Keratinocyte (primary cell): Measurements from ENCODE around the gene WDR89. TPM values are rescaled to one million over a fixed set of nuclear protein-coding genes. Genes with fewer than 3 reads are reported as not detected.

ENCODE experiments used
- DNase-seq: peaks from one replicate; pipeline ENCODE4 v3.0.0-alpha.2; 2011; ENCODE audit warnings: low read depth, missing footprints, low spot score
- FAIRE-seq: peaks from 2 replicates; lab custom pipeline; 2011; peaks lifted over from hg19 to GRCh38; lab: Jason Lieb, UNC
- H2AFZ ChIP-seq: 2 replicates; pipeline ENCODE4 v1.6.0; 2012; ENCODE audit warnings: low read length, control low read depth, inconsistent platforms; ENCODE audit not compliant: control insufficient read depth
- H3K27ac ChIP-seq: 2 replicates; pipeline ENCODE4 v1.5.1; 2011; ENCODE audit warnings: low read length; ENCODE audit not compliant: control insufficient read depth, insufficient read depth
- H3K27me3 ChIP-seq: 3 replicates; pipeline ENCODE4 v1.6.0; 2011; ENCODE audit warnings: low read length; ENCODE audit not compliant: control insufficient read depth, insufficient read depth; ENCODE audit errors: extremely low read depth
- H3K36me3 ChIP-seq, 2 experiments: 2 replicates in 1 of 2; 3 replicates in 1 of 2; pipeline ENCODE4 v1.5.1; 2011; ENCODE audit warnings: low read length in 2 of 2, mild to moderate bottlenecking in 1 of 2; ENCODE audit not compliant: control insufficient read depth in 2 of 2, insufficient read depth in 2 of 2; ENCODE audit errors: extremely low read depth in 1 of 2
- H3K4me1 ChIP-seq: 3 replicates; pipeline ENCODE4 v1.5.1; 2011; ENCODE audit warnings: low read length; ENCODE audit not compliant: control insufficient read depth, insufficient read depth; ENCODE audit errors: extremely low read depth
- H3K4me2 ChIP-seq: 3 replicates; pipeline ENCODE4 v1.6.0; 2011; ENCODE audit warnings: low read depth, low read length; ENCODE audit not compliant: control insufficient read depth, insufficient read depth; ENCODE audit errors: extremely low read depth
- H3K4me3 ChIP-seq, 3 experiments: fragments of 200-600 bp in 1 of 3; sonication (generic) in 1 of 3; 2 replicates in 2 of 3; 3 replicates in 1 of 3; pipeline ENCODE4 v1.5.1; 2011 to 2016; ENCODE audit warnings: low read length in 3 of 3, mild to moderate bottlenecking in 3 of 3, control low read depth in 2 of 3, inconsistent platforms in 1 of 3, low read depth in 1 of 3, mixed read lengths in 1 of 3, mixed run types in 1 of 3, moderate library complexity in 1 of 3; ENCODE audit not compliant: control insufficient read depth in 2 of 3, insufficient read depth in 2 of 3; ENCODE audit errors: extremely low read depth in 1 of 3
- H3K79me2 ChIP-seq: 2 replicates; pipeline ENCODE4 v1.6.0; 2012; ENCODE audit warnings: low read length; ENCODE audit not compliant: control insufficient read depth, insufficient read depth
- H3K9ac ChIP-seq: 3 replicates; pipeline ENCODE4 v1.6.0; 2011; ENCODE audit warnings: low read length; ENCODE audit not compliant: control insufficient read depth, insufficient read depth; ENCODE audit errors: extremely low read depth
- H3K9me1 ChIP-seq: 3 replicates; pipeline ENCODE4 v1.6.0; 2011; ENCODE audit warnings: low read length; ENCODE audit not compliant: control insufficient read depth, insufficient read depth; ENCODE audit errors: extremely low read depth
- H3K9me3 ChIP-seq: 2 replicates; pipeline ENCODE4 v1.5.1; 2012; ENCODE audit warnings: low read depth, low read length; ENCODE audit not compliant: control insufficient read depth
- H4K20me1 ChIP-seq: 3 replicates; pipeline ENCODE4 v1.6.0; 2011; ENCODE audit warnings: low read length; ENCODE audit not compliant: control insufficient read depth, insufficient read depth; ENCODE audit errors: extremely low read depth
- CTCF ChIP-seq, 3 experiments: IDR thresholded peaks in 1 of 3; conservative IDR thresholded peaks in 1 of 3; optimal IDR thresholded peaks in 1 of 3; 2 replicates in 2 of 3; 3 replicates in 1 of 3; pipeline versions ENCODE3 to v1.5.1; 2011; ENCODE audit warnings: low read length in 3 of 3, mild to moderate bottlenecking in 3 of 3, moderate library complexity in 2 of 3, control low read depth in 1 of 3, inconsistent platforms in 1 of 3; ENCODE audit not compliant: insufficient read depth in 2 of 3; ENCODE audit errors: extremely low read depth in 1 of 3
- EZH2 ChIP-seq: IDR thresholded peaks from one replicate; pipeline ENCODE4 v1.6.1; 2012; ENCODE audit warnings: inconsistent platforms, mild to moderate bottlenecking, low read length, moderate library complexity
- dilution Hi-C: fragments of 300-500 bp; cut with MboI; formaldehyde crosslinking; loops from one replicate; pipeline ENCODE4 v1.7.0; 2020; ENCODE audit warnings: low sequenced_read_pairs; ENCODE audit not compliant: extremely low pct_ligation_motif_present
- polyA plus RNA-seq, 5 experiments: library from polyadenylated mRNA; depleted of rRNA in 3 of 5; stranded (reverse) in 3 of 5; stranded (forward) in 1 of 5; unstranded in 1 of 5; fragments of >200 nt; gene quantifications; 1 replicate in 1 of 5; 2 replicates in 3 of 5; 3 replicates in 1 of 5; pipeline versions ENCODE4 v1.2.1 to v1.2.3, GENCODE V29; 2011 to 2012; ENCODE audit warnings: missing spikeins in 2 of 5, low read depth in 1 of 5, low replicate concordance in 1 of 5

Gene WDR89
- polyA plus RNA-seq, 1 donor (not counting 4 experiments of a cell fraction or from before 2014, with no cell fraction given): 14.3 TPM

DNA sequence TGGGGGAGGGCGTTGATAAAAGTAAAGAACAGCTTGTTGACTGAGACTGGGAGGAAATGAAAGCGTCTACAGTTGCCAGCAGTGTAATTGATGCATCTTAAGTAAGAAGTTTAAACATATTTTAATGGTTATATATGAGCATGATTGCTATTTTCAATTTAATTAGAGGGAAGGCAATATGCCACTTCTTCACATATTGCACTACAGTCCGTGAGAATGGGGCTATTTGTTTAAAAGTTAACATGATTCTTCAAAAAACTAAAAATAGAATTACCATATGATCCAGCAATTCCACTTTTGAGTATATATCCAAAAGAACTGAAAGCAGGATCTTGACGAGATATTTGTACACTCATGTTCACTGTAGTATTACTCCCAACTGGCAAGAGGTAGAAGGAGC lies 60.2 kb downstream of the WDR89 start:
- dilution Hi-C loops: no loop called here
- FAIRE-seq: no peak
- H3K27me3 ChIP-seq: no peaks in the 10 kb centered on the region

GRCh38 chr14:63578300-63578699 lies 63.4 kb downstream of the WDR89 start:
- no peak for TF ChIP-seq CTCF (optimal IDR thresholded peaks at IDR 0.05 in 1 of 3, IDR thresholded peaks at IDR 0.05 in 1 of 3, conservative IDR thresholded peaks at IDR 0.05 in 1 of 3; ENCODE audit: extremely low read depth in 1 of 3, insufficient read depth in 2 of 3, low read length in 3 of 3)
- no peak for TF ChIP-seq EZH2
- H3K4me3 ChIP-seq: no peak overlapping the region
- no peaks in the 10 kb centered on the region for H3K9me1 ChIP-seq
- no peak overlapping the region for H3K9ac ChIP-seq
- DNase-seq (no peak), FAIRE-seq (peak; percentile 51)
- H4K20me1 ChIP-seq: no peaks in the 10 kb centered on the region
- H3K9me3 ChIP-seq: no peaks in the 10 kb centered on the region
- dilution Hi-C loops: no loop called here
- H3K4me1 ChIP-seq: peaks cover 4% of the 10 kb centered on the region
- no peaks in the 10 kb centered on the region for H3K27me3 ChIP-seq
- no peak overlapping the region for H2AFZ ChIP-seq
- H3K27ac ChIP-seq: no peak overlapping the region
- no peaks in the 10 kb centered on the region for H3K79me2 ChIP-seq
- peak overlapping the region; percentile 2 for H3K4me2 ChIP-seq
- H3K36me3 ChIP-seq: no peaks in the 10 kb centered on the region

More for the DNA sequence above, 60.2 kb downstream of the WDR89 start:
- Histone ChIP-seq H3K36me3 (no peaks in the 10 kb centered on the region), H4K20me1 (no peaks in the 10 kb centered on the region), H2AFZ (no peak overlapping the region), H3K79me2 (no peaks in the 10 kb centered on the region), H3K9me3 (no peaks in the 10 kb centered on the region), H3K4me2 (no peak overlapping the region), H3K4me1 (no peaks in the 10 kb centered on the region), H3K9ac (no peak overlapping the region), H3K27ac (no peak overlapping the region), H3K4me3 (no peak overlapping the region), H3K9me1 (no peaks in the 10 kb centered on the region)
- TF ChIP-seq EZH2 (no peak), CTCF (optimal IDR thresholded peaks at IDR 0.05 in 1 of 3, IDR thresholded peaks at IDR 0.05 in 1 of 3, conservative IDR thresholded peaks at IDR 0.05 in 1 of 3; ENCODE audit: extremely low read depth in 1 of 3, insufficient read depth in 2 of 3, low read length in 3 of 3) (no peak)
- no peak for DNase-seq
